GM23338 (cell line): ENCODE measurements around the gene GRIA4. TPM values are rescaled to one million over a fixed set of nuclear protein-coding genes. Genes with fewer than 3 reads are reported as not detected.

Source experiments
- ATAC-seq: fragments of 200-7000 bp; cut with Tn5 transposase; 3 replicates; pipeline ENCODE4 v1.9.1; 2020
- DNase-seq: peaks from one replicate; pipeline ENCODE4 v3.0.0-alpha.2; 2015; ENCODE audit warnings: low spot score
- H2AFZ ChIP-seq: fragments of 200-600 bp; sonication (generic); 2 replicates; pipeline ENCODE4 v1.8.0; 2016; ENCODE audit warnings: antibody characterized with exemption, mild to moderate bottlenecking, moderate library complexity
- H3F3A ChIP-seq: fragments of 200-600 bp; sonication (generic); replicated peaks from 2 replicates; pipeline ENCODE4 v1.8.0; 2017; ENCODE audit warnings: antibody characterized with exemption, mixed run types, low read depth
- H3K27ac ChIP-seq: fragments of 200-600 bp; sonication (generic); 2 replicates; pipeline ENCODE4 v1.6.1; 2016; ENCODE audit warnings: low read depth
- H3K27me3 ChIP-seq: fragments of 200-600 bp; sonication (generic); 2 replicates; pipeline ENCODE4 v1.8.0; 2016; ENCODE audit warnings: mild to moderate bottlenecking, mixed run types, moderate library complexity; ENCODE audit not compliant: insufficient read depth
- H3K36me3 ChIP-seq: fragments of 200-600 bp; sonication (generic); 2 replicates; pipeline ENCODE4 v1.8.0; 2016; ENCODE audit warnings: mild to moderate bottlenecking; ENCODE audit not compliant: insufficient read depth
- H3K4me1 ChIP-seq: fragments of 200-600 bp; sonication (generic); 2 replicates; pipeline ENCODE4 v1.8.0; 2016; ENCODE audit warnings: mild to moderate bottlenecking, moderate library complexity; ENCODE audit not compliant: insufficient read depth
- H3K4me2 ChIP-seq: fragments of 200-600 bp; sonication (generic); 2 replicates; pipeline ENCODE4 v1.7.1; 2017; ENCODE audit warnings: mixed run types
- H3K4me3 ChIP-seq: fragments of 200-600 bp; sonication (generic); 2 replicates; pipeline ENCODE4 v1.6.1; 2016; ENCODE audit warnings: mixed run types
- H3K79me2 ChIP-seq: fragments of 200-600 bp; sonication (generic); replicated peaks from 2 replicates; pipeline ENCODE4 v1.8.0; 2017; ENCODE audit warnings: mild to moderate bottlenecking; ENCODE audit not compliant: insufficient read depth
- H3K9me2 ChIP-seq: fragments of 200-600 bp; sonication (generic); 2 replicates; pipeline ENCODE4 v1.8.0; 2017; ENCODE audit not compliant: insufficient read depth
- H4K20me1 ChIP-seq: fragments of 200-600 bp; sonication (generic); replicated peaks from 2 replicates; pipeline ENCODE4 v1.8.0; 2017; ENCODE audit warnings: mild to moderate bottlenecking; ENCODE audit not compliant: insufficient read depth
- H3K27ac Mint-ChIP-seq: 2 replicates; pipeline ENCODE4 v1.8.0; 2020; ENCODE audit warnings: inconsistent platforms, mild to moderate bottlenecking, moderate library complexity, mixed read lengths
- H3K27me3 Mint-ChIP-seq: 3 replicates; pipeline ENCODE4 v1.8.0; 2022; ENCODE audit warnings: low read depth, mild to moderate bottlenecking, moderate library complexity, mixed read lengths, inconsistent platforms; ENCODE audit not compliant: insufficient read depth, poor library complexity
- H3K36me3 Mint-ChIP-seq: 3 replicates; pipeline ENCODE4 v1.8.0; 2021; ENCODE audit warnings: low read depth, mild to moderate bottlenecking, inconsistent platforms, moderate library complexity, mixed read lengths
- H3K4me1 Mint-ChIP-seq: 3 replicates; pipeline ENCODE4 v1.8.0; 2020; ENCODE audit warnings: mild to moderate bottlenecking, inconsistent platforms, mixed read lengths
- H3K4me3 Mint-ChIP-seq: 3 replicates; pipeline ENCODE4 v1.8.0; 2021; ENCODE audit warnings: moderate library complexity, mild to moderate bottlenecking, inconsistent platforms, mixed read lengths
- H3K9me3 Mint-ChIP-seq: 3 replicates; pipeline ENCODE4 v1.8.0; 2020; ENCODE audit warnings: moderate library complexity, mild to moderate bottlenecking, inconsistent platforms, mixed read lengths
- EZH2 ChIP-seq: fragments of 200-600 bp; sonication (generic); IDR thresholded peaks from one replicate; pipeline ENCODE4 v1.8.0; 2017; ENCODE audit warnings: antibody characterized with exemption, mild to moderate bottlenecking, low read depth; ENCODE audit not compliant: unreplicated experiment
- EZH2phosphoT487 ChIP-seq: fragments of 200-600 bp; sonication (generic); IDR thresholded peaks from one replicate; pipeline ENCODE4 v1.8.1; 2018; ENCODE audit warnings: antibody characterized with exemption; ENCODE audit not compliant: unreplicated experiment
- JUNB ChIP-seq: IDR thresholded peaks from one replicate; pipeline ENCODE4 v1.6.1; 2016; ENCODE audit warnings: antibody characterized with exemption; ENCODE audit not compliant: unreplicated experiment
- STAT1 ChIP-seq: IDR thresholded peaks from one replicate; pipeline ENCODE4 v1.6.1; 2016; ENCODE audit warnings: antibody characterized with exemption; ENCODE audit not compliant: unreplicated experiment
- ZNF331 ChIP-seq: fragments of 250-450 bp; sonication (Bioruptor Pico); IDR thresholded peaks from 2 replicates; pipeline ENCODE4 v1.5.0; 2020; ENCODE audit warnings: low read depth, mild to moderate bottlenecking, moderate library complexity
- polyA plus RNA-seq: library from polyadenylated mRNA; unstranded; fragments of >200 nt; fragmentation: Nextera tagmentation; extraction: Ambion mirVana; gene quantifications from 2 replicates; pipeline ENCODE4 v1.2.1, GENCODE V29; 2016
- total RNA-seq: library from RNA; depleted of rRNA; stranded (reverse); fragments of >200 nt; shearing (Covaris generic); gene quantifications from 2 replicates; pipeline ENCODE4 v1.2.3, GENCODE V29; 2014
- TF ChIP-seq, protein P1 (sequence below), 2 experiments: fragments of 200-600 bp in 1 of 2; sonication (generic) in 1 of 2; conservative IDR thresholded peaks; 2 replicates each; pipeline versions ENCODE4 v1.5.1 to v1.6.1; 2016 to 2017; ENCODE audit warnings: antibody characterized with exemption in 2 of 2, low read depth in 2 of 2, mild to moderate bottlenecking in 2 of 2, moderate library complexity in 1 of 2
- TF ChIP-seq, protein P2 (sequence below): fragments of 250-450 bp; sonication (Bioruptor Pico); IDR thresholded peaks from 2 replicates; pipeline ENCODE4 v1.5.0; 2020; ENCODE audit warnings: mild to moderate bottlenecking, moderate library complexity

Gene GRIA4
- total and polyA plus RNA-seq, 2 experiments from 2014 or later, result 17.8 to 71.1 TPM

DNA sequence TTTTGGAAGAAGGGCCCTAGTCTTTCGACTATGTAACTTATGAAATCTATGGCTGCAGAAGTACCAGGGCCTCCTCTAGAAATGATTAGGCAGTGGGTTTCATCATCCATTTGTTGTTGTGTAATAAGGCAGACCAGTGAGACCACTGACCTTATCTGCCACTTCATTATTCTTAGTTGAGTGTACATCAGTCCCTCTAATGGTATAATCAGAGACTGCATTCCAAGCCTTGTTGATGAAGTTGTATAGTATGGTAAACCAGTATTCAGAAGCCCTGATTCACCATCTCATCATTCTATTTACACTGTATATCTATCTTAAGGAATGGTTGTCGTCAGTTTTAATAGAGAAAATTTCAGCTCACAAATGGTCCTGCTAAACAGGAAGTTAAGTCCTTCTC is 32.2 kb upstream of the GRIA4 start:
- Histone ChIP-seq H4K20me1 (no peaks in the 10 kb centered on the region), H3K36me3 (no peaks in the 10 kb centered on the region), H3K9me2 (no peaks in the 10 kb centered on the region), H3K79me2 (no peaks in the 10 kb centered on the region), H3K27ac (no peak overlapping the region), H3F3A (no peaks in the 10 kb centered on the region), H3K4me3 (no peak overlapping the region), H3K27me3 (no peaks in the 10 kb centered on the region), H2AFZ (no peak overlapping the region), H3K4me2 (no peak overlapping the region), H3K4me1 (no peaks in the 10 kb centered on the region)
- DNase-seq (no peak), ATAC-seq (no peak)
- Mint-ChIP-seq H3K4me1 (no peaks in the 10 kb centered on the region), H3K27me3 (no peaks in the 10 kb centered on the region), H3K4me3 (no peak overlapping the region), H3K36me3 (no peaks in the 10 kb centered on the region), H3K27ac (no peak overlapping the region), H3K9me3 (no peaks in the 10 kb centered on the region)
- TF ChIP-seq EZH2phosphoT487 (no peak), JUNB (no peak)
- TF ChIP-seq, protein P1, sequence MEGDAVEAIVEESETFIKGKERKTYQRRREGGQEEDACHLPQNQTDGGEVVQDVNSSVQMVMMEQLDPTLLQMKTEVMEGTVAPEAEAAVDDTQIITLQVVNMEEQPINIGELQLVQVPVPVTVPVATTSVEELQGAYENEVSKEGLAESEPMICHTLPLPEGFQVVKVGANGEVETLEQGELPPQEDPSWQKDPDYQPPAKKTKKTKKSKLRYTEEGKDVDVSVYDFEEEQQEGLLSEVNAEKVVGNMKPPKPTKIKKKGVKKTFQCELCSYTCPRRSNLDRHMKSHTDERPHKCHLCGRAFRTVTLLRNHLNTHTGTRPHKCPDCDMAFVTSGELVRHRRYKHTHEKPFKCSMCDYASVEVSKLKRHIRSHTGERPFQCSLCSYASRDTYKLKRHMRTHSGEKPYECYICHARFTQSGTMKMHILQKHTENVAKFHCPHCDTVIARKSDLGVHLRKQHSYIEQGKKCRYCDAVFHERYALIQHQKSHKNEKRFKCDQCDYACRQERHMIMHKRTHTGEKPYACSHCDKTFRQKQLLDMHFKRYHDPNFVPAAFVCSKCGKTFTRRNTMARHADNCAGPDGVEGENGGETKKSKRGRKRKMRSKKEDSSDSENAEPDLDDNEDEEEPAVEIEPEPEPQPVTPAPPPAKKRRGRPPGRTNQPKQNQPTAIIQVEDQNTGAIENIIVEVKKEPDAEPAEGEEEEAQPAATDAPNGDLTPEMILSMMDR (conservative IDR thresholded peaks at IDR 0.05; ENCODE audit: low read depth in 2 of 2), result peak in 1 of 2 experiments; percentile 18; a peak in 1 of 4 replicates

DNA sequence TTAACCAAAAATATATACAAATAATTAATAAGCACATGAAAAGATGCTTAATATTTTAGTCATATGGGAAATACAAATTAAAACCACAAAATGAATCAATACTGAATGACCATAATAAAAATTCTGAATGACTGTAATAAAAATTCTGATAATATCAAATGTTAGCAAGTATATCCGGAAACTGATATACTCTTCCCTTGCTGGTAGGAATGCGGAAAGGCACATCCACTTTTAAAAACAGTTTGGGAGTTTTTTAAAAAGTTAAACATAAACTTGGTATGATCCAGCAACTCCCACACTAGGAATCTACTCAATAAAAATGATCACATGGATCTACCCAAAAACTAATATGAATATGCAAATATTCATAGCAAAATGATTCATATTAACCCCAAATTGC is 30.8 kb upstream of the GRIA4 start:
- Histone ChIP-seq H3F3A (no peaks in the 10 kb centered on the region), H3K79me2 (no peaks in the 10 kb centered on the region), H4K20me1 (no peaks in the 10 kb centered on the region), H3K9me2 (no peaks in the 10 kb centered on the region), H3K4me1 (no peaks in the 10 kb centered on the region), H3K4me3 (no peak overlapping the region), H3K27me3 (no peaks in the 10 kb centered on the region), H3K4me2 (no peak overlapping the region), H3K36me3 (no peaks in the 10 kb centered on the region), H3K27ac (no peak overlapping the region), H2AFZ (no peak overlapping the region)
- no peak for DNase-seq
- no peak for ATAC-seq
- Mint-ChIP-seq H3K4me1 (no peaks in the 10 kb centered on the region), H3K36me3 (no peaks in the 10 kb centered on the region), H3K9me3 (no peaks in the 10 kb centered on the region), H3K4me3 (no peak overlapping the region), H3K27ac (no peak overlapping the region), H3K27me3 (no peaks in the 10 kb centered on the region)
- TF ChIP-seq, protein P1 (conservative IDR thresholded peaks at IDR 0.05; ENCODE audit: low read depth in 2 of 2), result 0 out of 4 replicates have a peak, but pooled peaks of 1 of the 2 experiments have one; percentile 11
- TF ChIP-seq EZH2 (no peak), ZNF331 (CRISPR knock-in tag) (no peak)

DNA sequence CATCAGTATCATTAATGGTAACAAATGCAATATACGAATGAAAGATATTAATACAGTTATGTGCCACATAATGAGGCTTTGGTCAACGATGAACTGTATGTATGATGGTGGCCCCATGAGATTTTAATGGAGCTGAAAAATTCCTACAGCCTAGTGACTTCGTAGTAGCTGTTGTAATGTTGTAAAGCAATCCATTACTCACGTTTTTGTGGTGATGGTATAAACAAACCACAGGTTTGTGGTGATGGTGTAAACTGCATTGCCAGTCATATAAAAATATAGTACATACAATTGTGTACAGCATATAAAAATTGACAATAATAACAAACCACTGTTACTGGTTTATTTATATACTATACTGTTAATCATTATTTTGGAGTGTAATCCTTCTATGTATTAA is 27.4 kb upstream of the GRIA4 start:
- Mint-ChIP-seq H3K27me3 (no peaks in the 10 kb centered on the region), H3K9me3 (no peaks in the 10 kb centered on the region), H3K4me1 (no peaks in the 10 kb centered on the region), H3K4me3 (no peak overlapping the region), H3K27ac (no peak overlapping the region), H3K36me3 (no peaks in the 10 kb centered on the region)
- ATAC-seq (no peak), DNase-seq (no peak)
- H3K27me3 ChIP-seq, result no peaks in the 10 kb centered on the region
- H2AFZ ChIP-seq, result no peak overlapping the region
- no peaks in the 10 kb centered on the region for H4K20me1 ChIP-seq
- no peaks in the 10 kb centered on the region for H3F3A ChIP-seq
- no peaks in the 10 kb centered on the region for H3K9me2 ChIP-seq
- no peaks in the 10 kb centered on the region for H3K79me2 ChIP-seq
- H3K4me1 ChIP-seq, result no peaks in the 10 kb centered on the region
- H3K4me2 ChIP-seq, result no peak overlapping the region
- H3K36me3 ChIP-seq, result no peaks in the 10 kb centered on the region
- no peak overlapping the region for H3K4me3 ChIP-seq
- no peak overlapping the region for H3K27ac ChIP-seq
- TF ChIP-seq STAT1, result no peak
- TF ChIP-seq, protein P2, sequence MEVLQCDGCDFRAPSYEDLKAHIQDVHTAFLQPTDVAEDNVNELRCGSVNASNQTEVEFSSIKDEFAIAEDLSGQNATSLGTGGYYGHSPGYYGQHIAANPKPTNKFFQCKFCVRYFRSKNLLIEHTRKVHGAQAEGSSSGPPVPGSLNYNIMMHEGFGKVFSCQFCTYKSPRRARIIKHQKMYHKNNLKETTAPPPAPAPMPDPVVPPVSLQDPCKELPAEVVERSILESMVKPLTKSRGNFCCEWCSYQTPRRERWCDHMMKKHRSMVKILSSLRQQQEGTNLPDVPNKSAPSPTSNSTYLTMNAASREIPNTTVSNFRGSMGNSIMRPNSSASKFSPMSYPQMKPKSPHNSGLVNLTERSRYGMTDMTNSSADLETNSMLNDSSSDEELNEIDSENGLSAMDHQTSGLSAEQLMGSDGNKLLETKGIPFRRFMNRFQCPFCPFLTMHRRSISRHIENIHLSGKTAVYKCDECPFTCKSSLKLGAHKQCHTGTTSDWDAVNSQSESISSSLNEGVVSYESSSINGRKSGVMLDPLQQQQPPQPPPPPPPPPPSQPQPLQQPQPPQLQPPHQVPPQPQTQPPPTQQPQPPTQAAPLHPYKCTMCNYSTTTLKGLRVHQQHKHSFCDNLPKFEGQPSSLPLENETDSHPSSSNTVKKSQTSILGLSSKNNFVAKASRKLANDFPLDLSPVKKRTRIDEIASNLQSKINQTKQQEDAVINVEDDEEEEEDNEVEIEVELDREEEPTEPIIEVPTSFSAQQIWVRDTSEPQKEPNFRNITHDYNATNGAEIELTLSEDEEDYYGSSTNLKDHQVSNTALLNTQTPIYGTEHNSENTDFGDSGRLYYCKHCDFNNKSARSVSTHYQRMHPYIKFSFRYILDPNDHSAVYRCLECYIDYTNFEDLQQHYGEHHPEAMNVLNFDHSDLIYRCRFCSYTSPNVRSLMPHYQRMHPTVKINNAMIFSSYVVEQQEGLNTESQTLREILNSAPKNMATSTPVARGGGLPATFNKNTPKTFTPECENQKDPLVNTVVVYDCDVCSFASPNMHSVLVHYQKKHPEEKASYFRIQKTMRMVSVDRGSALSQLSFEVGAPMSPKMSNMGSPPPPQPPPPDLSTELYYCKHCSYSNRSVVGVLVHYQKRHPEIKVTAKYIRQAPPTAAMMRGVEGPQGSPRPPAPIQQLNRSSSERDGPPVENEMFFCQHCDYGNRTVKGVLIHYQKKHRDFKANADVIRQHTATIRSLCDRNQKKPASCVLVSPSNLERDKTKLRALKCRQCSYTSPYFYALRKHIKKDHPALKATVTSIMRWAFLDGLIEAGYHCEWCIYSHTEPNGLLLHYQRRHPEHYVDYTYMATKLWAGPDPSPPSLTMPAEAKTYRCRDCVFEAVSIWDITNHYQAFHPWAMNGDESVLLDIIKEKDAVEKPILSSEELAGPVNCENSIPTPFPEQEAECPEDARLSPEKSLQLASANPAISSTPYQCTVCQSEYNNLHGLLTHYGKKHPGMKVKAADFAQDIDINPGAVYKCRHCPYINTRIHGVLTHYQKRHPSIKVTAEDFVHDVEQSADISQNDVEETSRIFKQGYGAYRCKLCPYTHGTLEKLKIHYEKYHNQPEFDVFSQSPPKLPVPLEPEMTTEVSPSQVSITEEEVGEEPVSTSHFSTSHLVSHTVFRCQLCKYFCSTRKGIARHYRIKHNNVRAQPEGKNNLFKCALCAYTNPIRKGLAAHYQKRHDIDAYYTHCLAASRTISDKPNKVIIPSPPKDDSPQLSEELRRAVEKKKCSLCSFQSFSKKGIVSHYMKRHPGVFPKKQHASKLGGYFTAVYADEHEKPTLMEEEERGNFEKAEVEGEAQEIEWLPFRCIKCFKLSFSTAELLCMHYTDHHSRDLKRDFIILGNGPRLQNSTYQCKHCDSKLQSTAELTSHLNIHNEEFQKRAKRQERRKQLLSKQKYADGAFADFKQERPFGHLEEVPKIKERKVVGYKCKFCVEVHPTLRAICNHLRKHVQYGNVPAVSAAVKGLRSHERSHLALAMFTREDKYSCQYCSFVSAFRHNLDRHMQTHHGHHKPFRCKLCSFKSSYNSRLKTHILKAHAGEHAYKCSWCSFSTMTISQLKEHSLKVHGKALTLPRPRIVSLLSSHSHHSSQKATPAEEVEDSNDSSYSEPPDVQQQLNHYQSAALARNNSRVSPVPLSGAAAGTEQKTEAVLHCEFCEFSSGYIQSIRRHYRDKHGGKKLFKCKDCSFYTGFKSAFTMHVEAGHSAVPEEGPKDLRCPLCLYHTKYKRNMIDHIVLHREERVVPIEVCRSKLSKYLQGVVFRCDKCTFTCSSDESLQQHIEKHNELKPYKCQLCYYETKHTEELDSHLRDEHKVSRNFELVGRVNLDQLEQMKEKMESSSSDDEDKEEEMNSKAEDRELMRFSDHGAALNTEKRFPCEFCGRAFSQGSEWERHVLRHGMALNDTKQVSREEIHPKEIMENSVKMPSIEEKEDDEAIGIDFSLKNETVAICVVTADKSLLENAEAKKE (CRISPR knock-in tag), result no peak
